Liver (tissue), 9 donors: ENCODE results near the gene PABPN1L. TPM values are rescaled to one million over a fixed set of nuclear protein-coding genes. Genes with fewer than 3 reads are reported as not detected.

Experiments used
- DNase-seq: peaks from one replicate; pipeline ENCODE4 v3.0.0-alpha.2; 2017; ENCODE audit warnings: low spot score
- H3K27ac ChIP-seq, 2 donors: one replicate each; pipeline ENCODE4 v1.7.0; 2013; ENCODE audit warnings: inconsistent platforms in 2 of 2, low read length in 2 of 2, control low read depth in 1 of 2, low read depth in 1 of 2, mild to moderate bottlenecking in 1 of 2
- H3K27me3 ChIP-seq, 4 donors: one replicate each; pipeline versions ENCODE4 v1.6.1 to v1.7.0; 2013; ENCODE audit warnings: low read length in 3 of 4, inconsistent platforms in 1 of 4, mild to moderate bottlenecking in 1 of 4, moderate library complexity in 1 of 4; ENCODE audit not compliant: control insufficient read depth in 4 of 4, insufficient read depth in 4 of 4
- H3K36me3 ChIP-seq, 4 donors: one replicate each; pipeline versions ENCODE4 v1.6.1 to v1.7.0; 2013; ENCODE audit warnings: low read length in 3 of 4, mild to moderate bottlenecking in 3 of 4, low read depth in 1 of 4, moderate library complexity in 1 of 4; ENCODE audit not compliant: control insufficient read depth in 4 of 4, insufficient read depth in 3 of 4
- H3K4me1 ChIP-seq, 4 donors: one replicate each; pipeline versions ENCODE4 v1.6.1 to v1.7.0; 2013; ENCODE audit warnings: low read length in 3 of 4, mild to moderate bottlenecking in 3 of 4, moderate library complexity in 1 of 4; ENCODE audit not compliant: control insufficient read depth in 4 of 4, insufficient read depth in 4 of 4
- H3K4me3 ChIP-seq, 3 donors: one replicate each; pipeline versions ENCODE4 v1.6.1 to v1.7.0; 2013; ENCODE audit warnings: low read length in 3 of 3, control low read depth in 1 of 3, low read depth in 1 of 3, mild to moderate bottlenecking in 1 of 3
- H3K9ac ChIP-seq, 2 donors: one replicate each; pipeline ENCODE4 v1.7.0; 2013; ENCODE audit warnings: low read length in 2 of 2, mild to moderate bottlenecking in 2 of 2, moderate library complexity in 2 of 2, control low read depth in 1 of 2, low read depth in 1 of 2
- H3K9me3 ChIP-seq, 4 donors: one replicate each; pipeline versions ENCODE4 v1.6.1 to v1.7.0; 2013; ENCODE audit warnings: low read length in 3 of 4; ENCODE audit not compliant: control insufficient read depth in 4 of 4
- EGR1 ChIP-seq, 2 donors: IDR thresholded peaks; 2 replicates each; pipeline ENCODE4 v1.6.1; 2016 to 2018; ENCODE audit warnings: antibody characterized with exemption in 2 of 2, low read depth in 2 of 2
- FOXA1 ChIP-seq: IDR thresholded peaks from 2 replicates; pipeline ENCODE4 v1.6.1; 2016; ENCODE audit warnings: antibody characterized with exemption
- FOXA2 ChIP-seq: IDR thresholded peaks from 2 replicates; pipeline ENCODE4 v1.6.1; 2016; ENCODE audit warnings: antibody characterized with exemption
- GABPA ChIP-seq, 2 donors: IDR thresholded peaks in 1 of 2; conservative IDR thresholded peaks in 1 of 2; 2 replicates each; pipeline ENCODE4 v1.6.1; 2016; ENCODE audit warnings: antibody characterized with exemption in 2 of 2, mild to moderate bottlenecking in 1 of 2, moderate library complexity in 1 of 2
- HNF4A ChIP-seq, 2 donors: conservative IDR thresholded peaks; 2 replicates each; pipeline ENCODE4 v1.6.1; 2016; ENCODE audit warnings: antibody characterized with exemption in 2 of 2, mild to moderate bottlenecking in 2 of 2
- HNF4G ChIP-seq: IDR thresholded peaks from 2 replicates; pipeline ENCODE4 v1.6.1; 2016; ENCODE audit warnings: antibody characterized with exemption
- JUND ChIP-seq, 2 donors: IDR thresholded peaks; 2 replicates each; pipeline ENCODE4 v1.6.1; 2016; ENCODE audit warnings: antibody characterized with exemption in 2 of 2
- NR2F2 ChIP-seq: IDR thresholded peaks from 2 replicates; pipeline ENCODE4 v1.6.1; 2016; ENCODE audit warnings: antibody characterized with exemption
- RAD21 ChIP-seq, 2 donors: IDR thresholded peaks; 2 replicates each; pipeline ENCODE4 v1.6.1; 2016; ENCODE audit warnings: antibody characterized with exemption in 2 of 2, mild to moderate bottlenecking in 2 of 2
- RXRA ChIP-seq, 2 donors: IDR thresholded peaks; 2 replicates each; pipeline ENCODE4 v1.6.1; 2017 to 2018; ENCODE audit warnings: antibody characterized with exemption in 2 of 2, mild to moderate bottlenecking in 1 of 2
- SP1 ChIP-seq: IDR thresholded peaks from 2 replicates; pipeline ENCODE4 v1.6.1; 2018; ENCODE audit warnings: antibody characterized with exemption, mild to moderate bottlenecking
- TAF1 ChIP-seq: conservative IDR thresholded peaks from 2 replicates; pipeline ENCODE4 v1.6.1; 2016; ENCODE audit warnings: antibody characterized with exemption, mild to moderate bottlenecking
- YY1 ChIP-seq: IDR thresholded peaks from 2 replicates; pipeline ENCODE4 v1.6.1; 2016; ENCODE audit warnings: antibody characterized with exemption, mild to moderate bottlenecking
- WGBS: extraction: QIAGEN DNeasy Blood & Tissue Kit; methylation state at CpG from one replicate; pipeline ENCODE4 v1.1.7; 2013; 5-methylcytosine and 5-hydroxymethylcytosine counted together
- polyA plus RNA-seq, 2 donors: library from polyadenylated mRNA; stranded (reverse) in 1 of 2; unstranded in 1 of 2; fragments of 200-250 nt in 1 of 2; fragments of >200 nt in 1 of 2; fragmentation: Nextera tagmentation in 1 of 2; extraction: Ambion mirVana in 1 of 2; gene quantifications; one replicate each; pipeline versions ENCODE4 v1.2.1 to v1.2.3, GENCODE V29; 2013 to 2015
- total RNA-seq, 2 donors: library from RNA; depleted of rRNA; stranded (reverse); fragments of >200 nt; gene quantifications; one replicate each; pipeline ENCODE4 v1.2.3, GENCODE V29; 2014
- TF ChIP-seq, protein P1 (sequence below): fragments of 150-350 bp; IDR thresholded peaks from 2 replicates; pipeline ENCODE4 v1.5.1; 2017; ENCODE audit warnings: improper control_type of control experiment, low read depth, low read length; ENCODE audit not compliant: missing input control
- TF ChIP-seq, protein P2 (sequence below): IDR thresholded peaks from 2 replicates; pipeline ENCODE4 v1.6.1; 2016; ENCODE audit warnings: antibody characterized with exemption
- TF ChIP-seq, protein P3 (sequence below): IDR thresholded peaks from 2 replicates; pipeline ENCODE4 v1.6.1; 2016; ENCODE audit warnings: antibody characterized with exemption
- TF ChIP-seq, protein P4 (sequence below): IDR thresholded peaks from 2 replicates; pipeline ENCODE4 v1.6.1; 2016; ENCODE audit warnings: antibody characterized with exemption
- TF ChIP-seq, protein P5 (sequence below): IDR thresholded peaks from 2 replicates; pipeline ENCODE4 v1.6.1; 2016; ENCODE audit warnings: antibody characterized with exemption, mild to moderate bottlenecking
- donor health status: healthy.
- donor health status: healthy.
- donor health status: healthy.
- donor health status: healthy.
- donor health status: healthy.

PABPN1L gene
- total and polyA plus RNA-seq, 4 donors: 0.09 TPM; not detected in 3

DNA sequence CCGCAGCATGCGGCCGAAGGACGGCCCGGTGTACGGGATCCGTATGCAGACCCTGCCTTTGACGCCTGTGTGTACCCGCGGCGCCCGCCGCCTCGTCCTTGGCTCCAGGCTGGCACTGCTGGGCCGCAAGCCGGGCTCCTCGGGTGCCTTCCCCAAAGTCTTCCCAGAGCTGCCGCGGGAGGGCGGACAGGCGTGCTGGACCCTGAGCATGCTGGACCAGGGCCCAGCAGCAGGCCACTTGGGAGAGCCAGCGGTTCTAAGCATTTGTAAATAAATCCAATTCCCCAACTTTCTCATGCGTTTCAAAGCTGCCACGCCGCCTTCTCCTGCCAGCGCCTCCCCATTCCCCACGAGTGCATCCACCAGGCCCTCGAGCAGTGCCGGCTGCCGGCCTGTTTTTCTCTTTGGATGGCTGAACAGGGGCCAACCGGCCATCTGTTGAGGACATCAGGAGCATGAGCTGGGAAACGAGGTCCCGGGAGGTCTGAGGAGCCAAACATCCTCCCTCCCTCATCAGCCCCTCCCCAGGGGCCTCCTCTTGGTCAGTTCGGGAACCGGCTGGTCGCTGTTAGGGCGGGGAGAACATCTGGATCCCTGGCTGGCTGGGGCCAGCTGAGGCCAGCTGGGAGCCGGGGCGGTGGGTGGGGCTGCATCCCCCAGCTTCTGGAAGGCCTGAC, 20.5 kb upstream of the PABPN1L start:
- H3K27ac ChIP-seq: peak overlapping the region in 1 of 2 donors; percentile 19
- H3K4me1 ChIP-seq: peaks cover 3 to 33% (median 22%) of the 10 kb centered on the region in 4 donors
- no peaks in the 10 kb centered on the region for H3K9me3 ChIP-seq
- no peaks in the 10 kb centered on the region for H3K27me3 ChIP-seq
- no peaks in the 10 kb centered on the region for H3K36me3 ChIP-seq
- DNase-seq: no peak
- no peak overlapping the region for H3K9ac ChIP-seq
- no peak overlapping the region for H3K4me3 ChIP-seq
- TF ChIP-seq JUND (IDR thresholded peaks at IDR 0.05): no peak
- TF ChIP-seq FOXA1: no peak
- TF ChIP-seq RAD21 (IDR thresholded peaks at IDR 0.05): peak in 1 of 2 donors; percentile 23
- TF ChIP-seq, protein P1, sequence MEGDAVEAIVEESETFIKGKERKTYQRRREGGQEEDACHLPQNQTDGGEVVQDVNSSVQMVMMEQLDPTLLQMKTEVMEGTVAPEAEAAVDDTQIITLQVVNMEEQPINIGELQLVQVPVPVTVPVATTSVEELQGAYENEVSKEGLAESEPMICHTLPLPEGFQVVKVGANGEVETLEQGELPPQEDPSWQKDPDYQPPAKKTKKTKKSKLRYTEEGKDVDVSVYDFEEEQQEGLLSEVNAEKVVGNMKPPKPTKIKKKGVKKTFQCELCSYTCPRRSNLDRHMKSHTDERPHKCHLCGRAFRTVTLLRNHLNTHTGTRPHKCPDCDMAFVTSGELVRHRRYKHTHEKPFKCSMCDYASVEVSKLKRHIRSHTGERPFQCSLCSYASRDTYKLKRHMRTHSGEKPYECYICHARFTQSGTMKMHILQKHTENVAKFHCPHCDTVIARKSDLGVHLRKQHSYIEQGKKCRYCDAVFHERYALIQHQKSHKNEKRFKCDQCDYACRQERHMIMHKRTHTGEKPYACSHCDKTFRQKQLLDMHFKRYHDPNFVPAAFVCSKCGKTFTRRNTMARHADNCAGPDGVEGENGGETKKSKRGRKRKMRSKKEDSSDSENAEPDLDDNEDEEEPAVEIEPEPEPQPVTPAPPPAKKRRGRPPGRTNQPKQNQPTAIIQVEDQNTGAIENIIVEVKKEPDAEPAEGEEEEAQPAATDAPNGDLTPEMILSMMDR: no peak
- TF ChIP-seq RXRA (IDR thresholded peaks at IDR 0.05): peak in 1 of 2 donors; percentile 39
- TF ChIP-seq YY1: no peak
- TF ChIP-seq GABPA (IDR thresholded peaks at IDR 0.05 in 1 of 2, conservative IDR thresholded peaks at IDR 0.05 in 1 of 2): no peak
- TF ChIP-seq, protein P2, sequence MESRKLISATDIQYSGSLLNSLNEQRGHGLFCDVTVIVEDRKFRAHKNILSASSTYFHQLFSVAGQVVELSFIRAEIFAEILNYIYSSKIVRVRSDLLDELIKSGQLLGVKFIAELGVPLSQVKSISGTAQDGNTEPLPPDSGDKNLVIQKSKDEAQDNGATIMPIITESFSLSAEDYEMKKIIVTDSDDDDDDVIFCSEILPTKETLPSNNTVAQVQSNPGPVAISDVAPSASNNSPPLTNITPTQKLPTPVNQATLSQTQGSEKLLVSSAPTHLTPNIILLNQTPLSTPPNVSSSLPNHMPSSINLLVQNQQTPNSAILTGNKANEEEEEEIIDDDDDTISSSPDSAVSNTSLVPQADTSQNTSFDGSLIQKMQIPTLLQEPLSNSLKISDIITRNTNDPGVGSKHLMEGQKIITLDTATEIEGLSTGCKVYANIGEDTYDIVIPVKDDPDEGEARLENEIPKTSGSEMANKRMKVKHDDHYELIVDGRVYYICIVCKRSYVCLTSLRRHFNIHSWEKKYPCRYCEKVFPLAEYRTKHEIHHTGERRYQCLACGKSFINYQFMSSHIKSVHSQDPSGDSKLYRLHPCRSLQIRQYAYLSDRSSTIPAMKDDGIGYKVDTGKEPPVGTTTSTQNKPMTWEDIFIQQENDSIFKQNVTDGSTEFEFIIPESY: no peak
- TF ChIP-seq, protein P3, sequence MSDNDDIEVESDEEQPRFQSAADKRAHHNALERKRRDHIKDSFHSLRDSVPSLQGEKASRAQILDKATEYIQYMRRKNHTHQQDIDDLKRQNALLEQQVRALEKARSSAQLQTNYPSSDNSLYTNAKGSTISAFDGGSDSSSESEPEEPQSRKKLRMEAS: no peak
- TF ChIP-seq EGR1 (IDR thresholded peaks at IDR 0.05; ENCODE audit: low read depth in 2 of 2): no peak
- TF ChIP-seq HNF4G: no peak
- peak; percentile 77 for TF ChIP-seq NR2F2
- no peak for TF ChIP-seq TAF1
- no peak for TF ChIP-seq HNF4A (conservative IDR thresholded peaks at IDR 0.05)
- TF ChIP-seq, protein P4, sequence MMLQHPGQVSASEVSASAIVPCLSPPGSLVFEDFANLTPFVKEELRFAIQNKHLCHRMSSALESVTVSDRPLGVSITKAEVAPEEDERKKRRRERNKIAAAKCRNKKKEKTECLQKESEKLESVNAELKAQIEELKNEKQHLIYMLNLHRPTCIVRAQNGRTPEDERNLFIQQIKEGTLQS: no peak
- peak; percentile 38 for TF ChIP-seq SP1
- TF ChIP-seq, protein P5, sequence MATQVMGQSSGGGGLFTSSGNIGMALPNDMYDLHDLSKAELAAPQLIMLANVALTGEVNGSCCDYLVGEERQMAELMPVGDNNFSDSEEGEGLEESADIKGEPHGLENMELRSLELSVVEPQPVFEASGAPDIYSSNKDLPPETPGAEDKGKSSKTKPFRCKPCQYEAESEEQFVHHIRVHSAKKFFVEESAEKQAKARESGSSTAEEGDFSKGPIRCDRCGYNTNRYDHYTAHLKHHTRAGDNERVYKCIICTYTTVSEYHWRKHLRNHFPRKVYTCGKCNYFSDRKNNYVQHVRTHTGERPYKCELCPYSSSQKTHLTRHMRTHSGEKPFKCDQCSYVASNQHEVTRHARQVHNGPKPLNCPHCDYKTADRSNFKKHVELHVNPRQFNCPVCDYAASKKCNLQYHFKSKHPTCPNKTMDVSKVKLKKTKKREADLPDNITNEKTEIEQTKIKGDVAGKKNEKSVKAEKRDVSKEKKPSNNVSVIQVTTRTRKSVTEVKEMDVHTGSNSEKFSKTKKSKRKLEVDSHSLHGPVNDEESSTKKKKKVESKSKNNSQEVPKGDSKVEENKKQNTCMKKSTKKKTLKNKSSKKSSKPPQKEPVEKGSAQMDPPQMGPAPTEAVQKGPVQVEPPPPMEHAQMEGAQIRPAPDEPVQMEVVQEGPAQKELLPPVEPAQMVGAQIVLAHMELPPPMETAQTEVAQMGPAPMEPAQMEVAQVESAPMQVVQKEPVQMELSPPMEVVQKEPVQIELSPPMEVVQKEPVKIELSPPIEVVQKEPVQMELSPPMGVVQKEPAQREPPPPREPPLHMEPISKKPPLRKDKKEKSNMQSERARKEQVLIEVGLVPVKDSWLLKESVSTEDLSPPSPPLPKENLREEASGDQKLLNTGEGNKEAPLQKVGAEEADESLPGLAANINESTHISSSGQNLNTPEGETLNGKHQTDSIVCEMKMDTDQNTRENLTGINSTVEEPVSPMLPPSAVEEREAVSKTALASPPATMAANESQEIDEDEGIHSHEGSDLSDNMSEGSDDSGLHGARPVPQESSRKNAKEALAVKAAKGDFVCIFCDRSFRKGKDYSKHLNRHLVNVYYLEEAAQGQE: no peak
- TF ChIP-seq FOXA2: no peak
- WGBS: 88% methylated on average over 39 of the region's 39 CpGs
